Heart left ventricle (tissue), 16 donors: ENCODE measurements around the gene CABP4. TPM values are rescaled to one million over a fixed set of nuclear protein-coding genes. Genes with fewer than 3 reads are reported as not detected.
A peak's percentile ranks its signal among the peaks of the same experiment; 100 is the strongest.

Experiments used
- ATAC-seq, 4 donors: fragments of 200-7000 bp; cut with Tn5 transposase; one replicate each; pipeline ENCODE4 v1.9.1; 2020 to 2022; ENCODE audit warnings: moderate library complexity in 4 of 4, mild to moderate bottlenecking in 3 of 4, moderate number of reproducible peaks in 1 of 4
- DNase-seq, 5 donors: peaks; one replicate each; pipeline ENCODE4 v3.0.0-alpha.2; 2020
- H3K27ac ChIP-seq, 12 donors: fragments of 200-600 bp; sonication (generic) in 4 of 12; one replicate each; pipeline versions ENCODE4 v1.5.0 to v1.8.0; 2016 to 2022; ENCODE audit warnings: mild to moderate bottlenecking in 2 of 12
- H3K27me3 ChIP-seq, 9 donors: fragments of 200-600 bp; sonication (generic) in 2 of 9; one replicate each; pipeline versions ENCODE4 v1.5.1 to v1.8.0; 2016 to 2022; ENCODE audit warnings: mild to moderate bottlenecking in 3 of 9
- H3K36me3 ChIP-seq, 9 donors: fragments of 200-600 bp; sonication (generic) in 2 of 9; one replicate each; pipeline versions ENCODE4 v1.5.0 to v1.8.0; 2018 to 2022; ENCODE audit warnings: mild to moderate bottlenecking in 2 of 9
- H3K4me1 ChIP-seq, 12 donors: fragments of 200-600 bp; sonication (generic) in 4 of 12; one replicate each; pipeline versions ENCODE4 v1.5.0 to v1.8.0; 2016 to 2022; ENCODE audit warnings: mild to moderate bottlenecking in 3 of 12
- H3K4me3 ChIP-seq, 12 donors: fragments of 200-600 bp; sonication (generic) in 4 of 12; one replicate each; pipeline versions ENCODE4 v1.5.0 to v1.8.0; 2017 to 2022; ENCODE audit warnings: mild to moderate bottlenecking in 9 of 12, moderate library complexity in 4 of 12
- H3K9me3 ChIP-seq, 12 donors: fragments of 200-600 bp; sonication (generic) in 4 of 12; one replicate each; pipeline versions ENCODE4 v1.5.0 to v1.8.0; 2016 to 2022; ENCODE audit warnings: mild to moderate bottlenecking in 1 of 12
- CTCF ChIP-seq, 12 donors: fragments of 200-600 bp; sonication (generic) in 4 of 12; IDR thresholded peaks; one replicate each; pipeline versions ENCODE4 v1.5.0 to v1.8.0; 2018 to 2022; ENCODE audit warnings: antibody characterized with exemption in 12 of 12, mild to moderate bottlenecking in 5 of 12
- POLR2A ChIP-seq, 2 donors: fragments of 450-650 bp; IDR thresholded peaks; one replicate each; pipeline ENCODE4 v1.6.1; 2017; ENCODE audit warnings: antibody characterized with exemption in 2 of 2, mild to moderate bottlenecking in 2 of 2, moderate library complexity in 2 of 2
- WGBS, 4 donors: extraction: QIAGEN DNeasy Blood & Tissue Kit in 2 of 4; methylation state at CpG; one replicate each; pipeline versions ENCODE4 v1.1.5 to v1.1.7; 2013 to 2018; 5-methylcytosine and 5-hydroxymethylcytosine counted together
- intact Hi-C, 10 donors: fragments of 100-400 bp; cut with DNase I; formaldehyde crosslinking; loops; one replicate each; pipeline versions ENCODE4 v1.11.1 to v1.14.2; 2022
- polyA plus RNA-seq, 2 donors: library from polyadenylated mRNA; stranded (reverse); fragments of 200-250 nt; gene quantifications; one replicate each; pipeline ENCODE4 v1.2.3, GENCODE V29; 2013
- total RNA-seq, 9 donors: library from RNA; depleted of rRNA in 2 of 9; stranded (reverse); fragments of >200 nt in 2 of 9; fragmentation: NEBNext Ultra II Directional in 3 of 9; extraction: Animal tissue kit (Norgen Biotek cat#: 25700) in 3 of 9; gene quantifications; one replicate each; pipeline versions ENCODE4 v1.1.0 to v1.2.4, GENCODE V29; 2016 to 2023
- donor health status: ischemic (EF 13 %, LVEDD 7.1; RV severe dilation, severe dysfunction).
- donor health status: healthy with polysubstance abuse.
- donor health status: DM: no; HTN: yes; CAD: no.
- donor health status: DM: no; HTN: no; CAD: no.
- donor health status: ischemic (EF 25% LVEDD 6.9; RV normal size, moderate dysfunction).
- donor health status: ischemic (EF 25% LVEDD 5.7; RV mildly dilated, moderate dysfunction).
- donor health status: healthy.
- donor health status: DM: yes; HTN: yes; CAD: no.
- donor health status: ischemic (EF 35%, LVEDD 5.7; RV mildly dilated, moderate dysfunction).
- donor health status: nonischemic (EF 11% LVEDD 7.7; RV severe dilation, severe dysfunction).
- donor health status: DM: yes; HTN: yes; CAD: no.
- donor health status: PGD.
- donor health status: ischemic (EF 29% LVEDD 5.4; RV normal size, mild dysfunction).
- donor health status: nonischemic (EF 23%, LVEDD 6.1; RV moderate dilation, normal function).

Gene CABP4
- total and polyA plus RNA-seq, 11 donors = 0.25 to 4.2 (median 0.51) TPM; not detected in 1

- Histone ChIP-seq H3K4me1 (peaks cover 0 to 21% (median 5%) of the 10 kb centered on the region in 12 donors), H3K4me3 (no peak overlapping the region), H3K27me3 (no peaks in the 10 kb centered on the region), H3K36me3 (peaks cover 0 to 79% (median 64%) of the 10 kb centered on the region in 9 donors), H3K27ac (no peak overlapping the region), H3K9me3 (no peaks in the 10 kb centered on the region)
- intact Hi-C loops = no loop called here
- 84 to 90% (median 86%) methylated on average over 20 to 23 of the region's 23 CpGs for WGBS, 4 donors
- peak in 1 of 4 donors; percentile 2 for ATAC-seq
- TF ChIP-seq POLR2A (IDR thresholded peaks at IDR 0.05) (no peak), CTCF (IDR thresholded peaks at IDR 0.05) (no peak)
- DNase-seq = no peak
These were observed 35.0 kb downstream of the CABP4 start for GRCh38 chr11:67489885-67490726.

GRCh38 chr11:67490727-67491065 is 35.5 kb downstream of the CABP4 start:
- TF ChIP-seq CTCF (IDR thresholded peaks at IDR 0.05) (no peak), POLR2A (IDR thresholded peaks at IDR 0.05) (no peak)
- Histone ChIP-seq H3K4me3 (no peak overlapping the region), H3K4me1 (peaks cover 0 to 15% (median 4%) of the 10 kb centered on the region in 12 donors), H3K27ac (no peak overlapping the region), H3K9me3 (no peaks in the 10 kb centered on the region), H3K27me3 (no peaks in the 10 kb centered on the region), H3K36me3 (peaks cover 0 to 85% (median 70%) of the 10 kb centered on the region in 9 donors)
- 76 to 88% (median 82%) methylated on average over 3 to 15 of the region's 15 CpGs for WGBS, 4 donors
- peak in 1 of 5 donors; percentile 64 for DNase-seq
- no peak for ATAC-seq
- intact Hi-C loops = no loop called here

GRCh38 chr11:67491276-67492068 is 36.3 kb downstream of the CABP4 start:
- peak in 1 of 4 donors; percentile 1 for ATAC-seq
- WGBS, 4 donors = 81 to 92% (median 87%) methylated on average over 11 to 24 of the region's 24 CpGs
- TF ChIP-seq POLR2A (IDR thresholded peaks at IDR 0.05) = no peak
- TF ChIP-seq CTCF (IDR thresholded peaks at IDR 0.05) = no peak

More at GRCh38 chr11:67491276-67492068, 36.3 kb downstream of the CABP4 start:
- intact Hi-C loops = no loop called here
- Histone ChIP-seq H3K9me3 (no peaks in the 10 kb centered on the region), H3K4me1 (peaks cover 0 to 7% (median 0%) of the 10 kb centered on the region in 12 donors), H3K4me3 (no peak overlapping the region), H3K27me3 (no peaks in the 10 kb centered on the region), H3K27ac (no peak overlapping the region), H3K36me3 (peaks cover 0 to 93% (median 77%) of the 10 kb centered on the region in 9 donors)
- DNase-seq = no peak
